GM12891 (cell line): Measurements from ENCODE around the gene CFAP45.

Experiments used
- POLR2A ChIP-seq: IDR thresholded peaks from 2 replicates; pipeline ENCODE4 v1.6.1; 2011; ENCODE audit warnings: low read depth, low read length, control low read depth
- POLR2AphosphoS5 ChIP-seq: IDR thresholded peaks from 2 replicates; pipeline ENCODE4 v1.6.1; 2011; ENCODE audit warnings: low read depth, low read length, control low read depth

GRCh38 chr1:159849626-159850366, 50.2 kb downstream of the CFAP45 start:
- no peak for TF ChIP-seq POLR2A
- TF ChIP-seq POLR2AphosphoS5: no peak
